ENCODE measurements around the gene CREBL2.
"Not testable (repeated sequence)": the region's sequence is repeated elsewhere in the genome, so short reads cannot be mapped to it uniquely, and the experiment has no call there.

The CREBL2 gene

GRCh38 chr12:12611512-12612306 is at the start of gene CREBL2:
Gene CREBL2 (plus strand): TSS chr12:12611876. CDS start chr12:12612173, 297 bp downstream.
- peak within 1 kb of the TSS; percentile 74 for H3K27ac ChIP-seq (ENCODE audit: low read length)
- no peaks in the 10 kb centered on the region for H3K27me3 ChIP-seq (ENCODE audit: insufficient read depth, low read length)
- H3K36me3 ChIP-seq (ENCODE audit: insufficient read depth, low read depth, low read length) = no peaks in the 10 kb centered on the region
- peaks cover 12% of the 10 kb centered on the region for H3K4me1 ChIP-seq (ENCODE audit: insufficient read depth, low read length)
- H3K9ac ChIP-seq (ENCODE audit: low read depth, low read length) = peak within 1 kb of the TSS; percentile 78; the same call in 1 of the 2 replicates
- peak within 1 kb of the TSS; percentile 92 for H3K4me3 ChIP-seq (ENCODE audit: low read length)
- H3K9me3 ChIP-seq (ENCODE audit: insufficient read depth, low read depth, low read length) = no peaks in the 10 kb centered on the region

- H3K27ac ChIP-seq (ENCODE audit: low read length) = peak overlapping the region; percentile 6
- peaks cover 21% of the 10 kb centered on the region for H3K4me1 ChIP-seq (ENCODE audit: insufficient read depth, low read length)
- H3K4me3 ChIP-seq (ENCODE audit: low read length) = peak overlapping the region; percentile 98
- no peaks in the 10 kb centered on the region for H3K27me3 ChIP-seq (ENCODE audit: insufficient read depth, low read length)
- peak overlapping the region; percentile 96; the same call in 1 of the 2 replicates for H3K9ac ChIP-seq (ENCODE audit: low read depth, low read length)
- no peaks in the 10 kb centered on the region for H3K36me3 ChIP-seq (ENCODE audit: insufficient read depth, low read depth, low read length)
- H3K9me3 ChIP-seq (ENCODE audit: insufficient read depth, low read depth, low read length) = peaks cover 2% of the 10 kb centered on the region
These were observed 49.6 kb upstream of the CREBL2 start for GRCh38 chr12:12562016-12562483.

GRCh38 chr12:12562585-12563261 is 49.0 kb upstream of the CREBL2 start, which contains the start of gene DUSP16:
Gene DUSP16 (minus strand): TSS chr12:12562863. CDS start chr12:12521098, 41,765 bp downstream.
- H3K36me3 ChIP-seq (ENCODE audit: insufficient read depth, low read depth, low read length) = no peaks in the 10 kb centered on the region
- H3K9me3 ChIP-seq (ENCODE audit: insufficient read depth, low read depth, low read length) = peaks cover 4% of the 10 kb centered on the region
- peak within 1 kb of the TSS; percentile 98 for H3K4me3 ChIP-seq (ENCODE audit: low read length)
- peak within 1 kb of the TSS; percentile 90 for H3K27ac ChIP-seq (ENCODE audit: low read length)
- peaks cover 21% of the 10 kb centered on the region for H3K4me1 ChIP-seq (ENCODE audit: insufficient read depth, low read length)
- H3K27me3 ChIP-seq (ENCODE audit: insufficient read depth, low read length) = no peaks in the 10 kb centered on the region
- peak within 1 kb of the TSS; percentile 96; the same call in 1 of the 2 replicates for H3K9ac ChIP-seq (ENCODE audit: low read depth, low read length)

GRCh38 chr12:12563290-12563928 is 48.3 kb upstream of the CREBL2 start:
- no peaks in the 10 kb centered on the region for H3K36me3 ChIP-seq (ENCODE audit: insufficient read depth, low read depth, low read length)
- peak overlapping the region; percentile 32 for H3K27ac ChIP-seq (ENCODE audit: low read length)
- peak overlapping the region; percentile 98 for H3K4me3 ChIP-seq (ENCODE audit: low read length)
- peaks cover 4% of the 10 kb centered on the region for H3K9me3 ChIP-seq (ENCODE audit: insufficient read depth, low read depth, low read length)
- H3K4me1 ChIP-seq (ENCODE audit: insufficient read depth, low read length) = peaks cover 21% of the 10 kb centered on the region
- peak overlapping the region; percentile 73; the same call in 1 of the 2 replicates for H3K9ac ChIP-seq (ENCODE audit: low read depth, low read length)
- H3K27me3 ChIP-seq (ENCODE audit: insufficient read depth, low read length) = no peaks in the 10 kb centered on the region

GRCh38 chr12:12564911-12565310 is 46.8 kb upstream of the CREBL2 start:
- Histone ChIP-seq H3K4me3 (ENCODE audit: low read length) (no peak overlapping the region), H3K36me3 (ENCODE audit: insufficient read depth, low read depth, low read length) (no peaks in the 10 kb centered on the region), H3K27ac (ENCODE audit: low read length) (no peak overlapping the region), H3K9ac (ENCODE audit: low read depth, low read length) (no peak overlapping the region), H3K4me1 (ENCODE audit: insufficient read depth, low read length) (peaks cover 8% of the 10 kb centered on the region), H3K27me3 (ENCODE audit: insufficient read depth, low read length) (no peaks in the 10 kb centered on the region), H3K9me3 (ENCODE audit: insufficient read depth, low read depth, low read length) (peaks cover 4% of the 10 kb centered on the region)

GRCh38 chr12:12565971-12566370 is 45.7 kb upstream of the CREBL2 start:
- not testable (repeated sequence) for H3K4me1 ChIP-seq (ENCODE audit: insufficient read depth, low read length); H3K9me3 ChIP-seq (ENCODE audit: insufficient read depth, low read depth, low read length); H3K27ac ChIP-seq (ENCODE audit: low read length); H3K4me3 ChIP-seq (ENCODE audit: low read length); H3K36me3 ChIP-seq (ENCODE audit: insufficient read depth, low read depth, low read length); H3K9ac ChIP-seq (ENCODE audit: low read depth, low read length); H3K27me3 ChIP-seq (ENCODE audit: insufficient read depth, low read length)

- H3K9ac ChIP-seq (ENCODE audit: low read depth, low read length) = no peak overlapping the region
- H3K27me3 ChIP-seq (ENCODE audit: insufficient read depth, low read length) = no peaks in the 10 kb centered on the region
- H3K4me3 ChIP-seq (ENCODE audit: low read length) = no peak overlapping the region
- H3K4me1 ChIP-seq (ENCODE audit: insufficient read depth, low read length) = no peaks in the 10 kb centered on the region
- no peaks in the 10 kb centered on the region for H3K36me3 ChIP-seq (ENCODE audit: insufficient read depth, low read depth, low read length)
- H3K27ac ChIP-seq (ENCODE audit: low read length) = no peak overlapping the region
- no peaks in the 10 kb centered on the region for H3K9me3 ChIP-seq (ENCODE audit: insufficient read depth, low read depth, low read length)
These were observed 39.0 kb upstream of the CREBL2 start for GRCh38 chr12:12572659-12573058.

- Histone ChIP-seq H3K9ac (ENCODE audit: low read depth, low read length) (no peak overlapping the region), H3K9me3 (ENCODE audit: insufficient read depth, low read depth, low read length) (no peaks in the 10 kb centered on the region), H3K27me3 (ENCODE audit: insufficient read depth, low read length) (no peaks in the 10 kb centered on the region), H3K4me1 (ENCODE audit: insufficient read depth, low read length) (no peaks in the 10 kb centered on the region), H3K27ac (ENCODE audit: low read length) (no peak overlapping the region), H3K4me3 (ENCODE audit: low read length) (no peak overlapping the region), H3K36me3 (ENCODE audit: insufficient read depth, low read depth, low read length) (no peaks in the 10 kb centered on the region)
These were observed 33.9 kb upstream of the CREBL2 start for GRCh38 chr12:12577786-12578185.

- H3K9ac ChIP-seq (ENCODE audit: low read depth, low read length); H3K27me3 ChIP-seq (ENCODE audit: insufficient read depth, low read length); H3K27ac ChIP-seq (ENCODE audit: low read length); H3K4me1 ChIP-seq (ENCODE audit: insufficient read depth, low read length); H3K9me3 ChIP-seq (ENCODE audit: insufficient read depth, low read depth, low read length); H3K4me3 ChIP-seq (ENCODE audit: low read length); H3K36me3 ChIP-seq (ENCODE audit: insufficient read depth, low read depth, low read length): not testable (repeated sequence)
These were observed 31.0 kb upstream of the CREBL2 start for GRCh38 chr12:12580716-12581115.

GRCh38 chr12:12582193-12582881 is 29.3 kb upstream of the CREBL2 start:
- H3K9ac ChIP-seq (ENCODE audit: low read depth, low read length) = no peak overlapping the region
- H3K27ac ChIP-seq (ENCODE audit: low read length) = no peak overlapping the region
- H3K9me3 ChIP-seq (ENCODE audit: insufficient read depth, low read depth, low read length) = no peaks in the 10 kb centered on the region
- no peak overlapping the region for H3K4me3 ChIP-seq (ENCODE audit: low read length)
- H3K27me3 ChIP-seq (ENCODE audit: insufficient read depth, low read length) = no peaks in the 10 kb centered on the region
- H3K4me1 ChIP-seq (ENCODE audit: insufficient read depth, low read length) = no peaks in the 10 kb centered on the region
- H3K36me3 ChIP-seq (ENCODE audit: insufficient read depth, low read depth, low read length) = no peaks in the 10 kb centered on the region

- H3K36me3 ChIP-seq (ENCODE audit: insufficient read depth, low read depth, low read length) = no peaks in the 10 kb centered on the region
- H3K4me1 ChIP-seq (ENCODE audit: insufficient read depth, low read length) = no peaks in the 10 kb centered on the region
- no peaks in the 10 kb centered on the region for H3K9me3 ChIP-seq (ENCODE audit: insufficient read depth, low read depth, low read length)
- H3K27me3 ChIP-seq (ENCODE audit: insufficient read depth, low read length) = no peaks in the 10 kb centered on the region
- H3K27ac ChIP-seq (ENCODE audit: low read length) = no peak overlapping the region
- H3K4me3 ChIP-seq (ENCODE audit: low read length) = no peak overlapping the region
- H3K9ac ChIP-seq (ENCODE audit: low read depth, low read length) = no peak overlapping the region
These were observed 28.8 kb upstream of the CREBL2 start for GRCh38 chr12:12582895-12583303.
